CD4-positive, alpha-beta T cell treated with Interleukin-4 for 4 hours (primary cell): ENCODE results near the gene TEX2.

Experiments
- DNase-seq: peaks from one replicate; pipeline ENCODE4 v3.0.0-alpha.2; 2020

The TEX2 gene

DNA sequence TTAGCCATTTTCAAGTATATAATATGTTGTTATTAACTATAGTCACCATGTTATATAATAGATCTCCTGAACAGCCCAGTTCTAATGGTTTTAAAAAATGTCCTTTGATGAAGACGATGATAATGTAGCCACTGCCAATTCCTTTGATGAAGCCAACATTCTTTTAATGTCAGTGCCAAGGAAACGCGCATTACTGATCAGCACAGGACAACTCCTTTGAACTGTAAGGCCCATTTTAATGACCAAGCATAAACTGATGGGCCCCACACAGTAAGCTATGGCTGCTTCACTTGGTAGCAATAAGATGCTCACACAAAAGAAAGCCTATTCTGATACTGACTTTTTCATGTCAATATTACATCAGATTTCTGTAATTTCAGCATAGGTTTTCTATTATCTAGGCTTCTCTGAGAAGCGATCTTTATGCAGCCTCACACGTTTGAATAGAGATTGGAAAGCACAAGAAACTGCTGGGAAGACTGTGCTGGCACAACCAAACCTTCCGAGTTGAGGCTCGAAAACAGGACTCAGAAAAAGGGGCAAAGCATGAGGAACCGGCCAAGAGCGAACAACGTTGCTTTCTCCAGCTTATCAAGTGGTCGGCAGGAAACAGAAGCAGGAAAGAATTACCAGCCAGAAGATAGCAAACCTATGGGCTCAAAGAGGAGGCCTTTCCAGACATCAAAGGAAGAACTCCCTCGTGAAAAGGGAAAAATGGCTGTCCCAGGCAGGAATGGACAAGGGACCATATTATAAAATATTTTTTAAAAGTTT, 152.5 kb downstream of the TEX2 start:
- DNase-seq: no peak

DNA sequence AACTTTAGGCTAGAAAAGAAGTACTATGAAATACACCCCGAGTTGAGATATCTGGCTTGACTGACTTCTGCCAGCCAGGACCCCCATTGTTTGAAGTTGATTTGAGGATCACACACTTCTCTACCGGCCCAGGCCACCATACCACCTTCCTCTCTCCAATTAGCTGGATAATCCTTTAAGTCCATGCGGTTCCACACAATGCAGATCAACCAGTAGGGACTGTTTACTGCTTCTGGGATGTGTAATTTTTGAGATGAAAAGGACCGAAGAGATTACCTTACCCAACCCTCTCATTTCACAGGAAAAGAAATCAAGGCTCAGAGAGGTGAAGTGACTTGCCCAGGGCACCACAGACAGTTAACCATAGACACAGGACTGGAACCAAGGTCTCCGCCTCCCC, 153.7 kb downstream of the TEX2 start:
- DNase-seq: no peak

DNA sequence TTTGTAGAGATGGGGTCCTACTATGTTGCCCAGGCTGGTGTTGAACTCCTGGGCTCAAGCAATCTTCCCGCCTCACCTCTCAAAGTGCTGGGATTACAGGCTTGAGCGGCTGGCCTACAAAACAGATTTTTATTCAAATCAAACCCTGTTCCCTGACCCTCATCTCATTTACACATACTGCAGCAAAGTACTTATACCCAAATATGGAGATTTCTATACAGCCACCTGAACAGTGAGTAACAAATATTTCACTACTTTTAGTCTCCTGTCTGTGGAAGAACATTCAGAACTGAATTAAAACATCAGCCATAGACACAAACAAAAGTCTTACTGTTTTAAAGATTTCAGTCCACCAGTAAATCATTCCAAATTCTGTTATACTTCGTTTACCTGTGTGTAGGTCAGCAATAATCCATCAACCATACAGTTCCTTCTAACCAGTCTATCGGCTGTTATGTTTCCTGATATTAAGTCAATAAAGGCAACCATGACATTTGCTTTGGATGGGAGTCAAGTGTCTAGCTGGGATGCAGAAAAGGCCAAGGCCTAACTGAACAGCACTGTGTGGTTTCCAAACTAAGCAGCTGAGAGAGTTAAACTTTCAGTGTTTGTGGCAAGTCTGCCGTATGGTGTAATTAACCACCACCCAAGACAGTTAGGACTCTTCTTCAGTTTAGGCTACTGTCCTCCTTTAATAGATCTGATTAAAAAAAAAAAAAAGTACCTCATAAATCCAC, 155.4 kb downstream of the TEX2 start:
- DNase-seq: no peak

DNA sequence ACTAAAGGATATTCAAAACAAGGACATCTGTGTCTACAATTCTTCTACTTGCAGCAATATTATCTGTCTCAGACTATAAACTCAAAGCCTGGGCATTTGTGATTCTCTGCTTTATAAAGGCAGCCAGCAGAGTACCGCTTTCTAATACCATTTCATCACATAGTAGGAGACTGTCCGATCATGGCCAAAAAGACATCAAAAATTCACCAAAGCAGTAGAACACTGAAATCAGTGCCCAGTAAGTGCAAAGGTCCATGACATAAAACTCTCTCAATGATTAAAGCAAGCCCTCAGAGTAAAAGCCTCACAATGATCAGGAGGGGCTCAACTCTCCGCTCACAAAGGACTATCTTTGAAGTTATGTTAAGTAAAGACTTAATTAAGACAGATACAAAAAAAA, 156.1 kb downstream of the TEX2 start:
- DNase-seq: no peak

DNA sequence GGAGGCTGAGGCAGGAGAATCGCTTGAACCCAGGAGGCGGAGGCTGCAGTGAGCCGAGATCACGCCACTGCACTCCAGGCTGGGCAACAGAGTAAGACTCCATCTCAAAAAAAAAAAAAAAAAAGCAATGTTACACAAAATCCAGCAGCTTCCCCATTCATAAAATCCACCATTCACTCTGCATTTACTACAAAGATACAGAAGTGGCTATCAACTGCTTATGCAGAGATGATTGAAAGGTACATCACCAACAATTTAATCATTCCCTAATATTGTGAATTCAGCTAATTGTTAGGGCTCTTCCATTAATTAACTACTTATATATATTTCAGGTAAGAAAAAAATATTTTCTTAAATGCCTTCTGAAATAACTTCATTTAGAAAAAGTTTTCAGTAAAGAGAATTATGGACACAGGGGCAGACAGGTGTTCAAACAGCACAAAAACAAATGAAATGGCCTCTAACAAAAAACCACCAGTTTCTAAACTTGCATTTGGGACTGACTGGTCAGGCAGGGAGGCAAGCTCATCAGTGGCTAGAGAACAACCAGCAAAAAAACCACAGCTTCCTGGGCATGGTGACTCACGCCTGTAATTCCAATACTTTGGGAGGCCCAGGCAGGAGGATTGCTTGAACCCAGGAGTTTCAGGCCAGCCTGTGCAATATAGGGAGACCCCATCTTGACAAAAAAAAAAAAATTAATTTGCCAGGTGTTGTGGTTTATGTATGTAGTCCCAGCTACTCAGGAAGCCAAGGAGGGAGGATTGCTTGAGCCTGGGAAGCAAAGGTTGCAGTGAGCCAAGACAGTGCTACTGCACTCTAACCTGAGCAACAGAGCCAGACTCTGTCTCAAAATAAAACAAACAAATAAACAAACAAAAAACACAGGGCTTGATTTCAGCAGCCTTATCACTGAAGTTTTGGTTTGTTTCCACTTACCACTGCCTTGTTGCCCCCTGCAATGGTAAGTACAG, 159.4 kb downstream of the TEX2 start:
- no peak for DNase-seq

DNA sequence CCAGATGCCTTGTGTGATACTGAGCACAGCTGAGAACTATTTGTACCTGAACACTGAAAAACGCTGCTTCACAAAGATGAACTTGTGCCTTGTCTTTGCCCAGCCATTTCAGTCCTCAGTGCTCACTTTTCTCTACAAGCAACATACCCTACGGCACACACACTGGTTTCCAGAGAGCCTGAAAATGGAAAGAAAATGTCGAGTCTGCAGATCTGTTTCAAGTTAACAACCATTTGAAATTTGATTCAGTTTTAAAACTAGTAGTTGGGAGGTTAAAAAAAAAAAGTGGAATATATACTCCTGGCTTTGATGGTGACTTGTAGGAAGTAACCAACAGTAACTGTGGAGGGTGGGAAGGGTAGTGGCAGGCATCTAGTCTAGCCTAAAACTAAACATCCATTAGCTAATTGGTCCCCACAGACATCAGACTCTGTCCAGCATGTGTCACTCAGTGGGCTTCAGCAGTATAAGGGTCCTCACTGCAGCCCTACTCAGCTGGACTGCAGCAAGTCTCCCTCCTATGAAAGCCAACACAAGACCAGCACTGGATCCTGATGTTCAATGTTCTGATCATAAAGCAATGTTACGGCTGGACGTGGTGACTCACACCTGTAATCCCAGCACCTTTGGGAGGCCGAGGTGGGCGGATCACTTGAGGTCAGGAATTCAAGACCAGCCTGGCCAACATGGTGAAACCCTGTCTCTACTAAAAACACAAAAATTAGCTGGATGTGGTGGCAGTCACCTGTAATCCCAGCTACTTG, 160.3 kb downstream of the TEX2 start:
- no peak for DNase-seq

DNA sequence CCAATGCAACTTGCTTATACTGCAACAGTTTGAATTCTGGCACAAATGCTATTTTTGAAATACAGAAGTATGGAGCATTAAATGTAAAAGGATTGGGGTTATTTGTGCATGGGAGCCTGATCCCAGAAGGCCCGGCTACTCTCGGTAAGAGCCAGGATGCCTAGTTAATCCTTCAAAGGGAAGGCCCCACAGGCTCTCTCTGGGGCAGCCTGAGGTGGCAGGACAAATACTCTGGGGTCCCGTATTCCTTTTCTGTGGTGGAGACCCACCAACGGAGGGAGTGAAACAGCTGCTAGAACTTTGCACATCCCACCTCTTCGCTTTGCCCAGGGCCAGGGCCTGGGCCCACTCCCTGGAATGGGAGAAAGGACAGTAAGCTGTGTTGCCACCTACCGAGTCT, 163.5 kb downstream of the TEX2 start:
- no peak for DNase-seq
